Endothelial cell of umbilical vein (primary cell): ENCODE measurements around the gene SPOPL.

ENCODE experiments used
- GATA2 ChIP-seq: IDR thresholded peaks from 2 replicates; pipeline ENCODE4 v1.7.0; 2011; ENCODE audit warnings: low read depth, mild to moderate bottlenecking, moderate library complexity, mixed read lengths, low read length; ENCODE audit not compliant: insufficient read length, insufficient read depth
- JUN ChIP-seq: IDR thresholded peaks from 2 replicates; pipeline ENCODE4 v1.6.1; 2011; ENCODE audit warnings: borderline replicate concordance, low read depth; ENCODE audit not compliant: insufficient read length, insufficient read depth
- POLR2AphosphoS5 ChIP-seq: IDR thresholded peaks from 2 replicates; pipeline ENCODE4 v1.6.1; 2012; ENCODE audit warnings: low read depth, mild to moderate bottlenecking, control low read depth, low read length, moderate library complexity; ENCODE audit not compliant: insufficient read depth
- TF ChIP-seq, protein P1 (sequence below), 2 donors: IDR thresholded peaks; 1 replicate in 1 of 2; 2 replicates in 1 of 2; pipeline ENCODE4 v1.5.1; 2011; ENCODE audit warnings: low read length in 2 of 2, mild to moderate bottlenecking in 2 of 2, moderate library complexity in 2 of 2, control low read depth in 1 of 2, inconsistent platforms in 1 of 2, low read depth in 1 of 2; ENCODE audit not compliant: insufficient read depth in 1 of 2; ENCODE audit errors: extremely low read depth in 1 of 2

DNA sequence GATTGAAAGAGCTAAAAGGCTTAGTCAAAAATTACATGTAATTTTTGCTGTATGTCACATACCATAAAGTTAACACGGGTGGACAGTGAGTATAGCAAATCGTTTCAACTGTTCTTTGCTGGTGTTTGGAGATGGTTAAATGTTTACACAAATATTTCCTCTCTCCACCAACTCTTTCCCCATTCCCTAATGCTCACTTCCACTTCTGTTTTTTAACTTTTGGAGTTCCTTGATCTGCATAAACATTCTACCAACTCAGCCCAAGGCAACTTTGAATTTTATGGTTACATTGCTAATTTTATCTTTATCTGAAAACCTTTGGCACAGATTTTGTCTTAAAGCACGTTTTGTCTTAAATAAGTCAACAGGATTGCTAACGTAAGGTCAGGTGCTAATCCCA lies 1.9 kb upstream of the SPOPL start:
- TF ChIP-seq, protein P1, sequence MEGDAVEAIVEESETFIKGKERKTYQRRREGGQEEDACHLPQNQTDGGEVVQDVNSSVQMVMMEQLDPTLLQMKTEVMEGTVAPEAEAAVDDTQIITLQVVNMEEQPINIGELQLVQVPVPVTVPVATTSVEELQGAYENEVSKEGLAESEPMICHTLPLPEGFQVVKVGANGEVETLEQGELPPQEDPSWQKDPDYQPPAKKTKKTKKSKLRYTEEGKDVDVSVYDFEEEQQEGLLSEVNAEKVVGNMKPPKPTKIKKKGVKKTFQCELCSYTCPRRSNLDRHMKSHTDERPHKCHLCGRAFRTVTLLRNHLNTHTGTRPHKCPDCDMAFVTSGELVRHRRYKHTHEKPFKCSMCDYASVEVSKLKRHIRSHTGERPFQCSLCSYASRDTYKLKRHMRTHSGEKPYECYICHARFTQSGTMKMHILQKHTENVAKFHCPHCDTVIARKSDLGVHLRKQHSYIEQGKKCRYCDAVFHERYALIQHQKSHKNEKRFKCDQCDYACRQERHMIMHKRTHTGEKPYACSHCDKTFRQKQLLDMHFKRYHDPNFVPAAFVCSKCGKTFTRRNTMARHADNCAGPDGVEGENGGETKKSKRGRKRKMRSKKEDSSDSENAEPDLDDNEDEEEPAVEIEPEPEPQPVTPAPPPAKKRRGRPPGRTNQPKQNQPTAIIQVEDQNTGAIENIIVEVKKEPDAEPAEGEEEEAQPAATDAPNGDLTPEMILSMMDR (IDR thresholded peaks at IDR 0.05; ENCODE audit: extremely low read depth in 1 of 2, insufficient read depth in 1 of 2, low read depth in 1 of 2, low read length in 2 of 2): no peak
- TF ChIP-seq JUN: no peak
- TF ChIP-seq POLR2AphosphoS5: no peak
- TF ChIP-seq GATA2: no peak
